GM12875 (cell line): ENCODE results near the gene LMF2.
"Not testable (repeated sequence)": the region's sequence is repeated elsewhere in the genome, so short reads cannot be mapped to it uniquely, and the experiment has no call there.

Experiments
- H3K4me3 ChIP-seq: one replicate; pipeline ENCODE4 v1.5.1; 2011; ENCODE audit warnings: low read depth, low read length, control low read depth
- TF ChIP-seq, protein P1 (sequence below): IDR thresholded peaks from 2 replicates; pipeline ENCODE4 v1.5.1; 2011; ENCODE audit warnings: low read depth, mild to moderate bottlenecking, control low read depth, inconsistent platforms, low read length, moderate library complexity, borderline replicate concordance; ENCODE audit not compliant: insufficient read depth

The LMF2 gene

DNA sequence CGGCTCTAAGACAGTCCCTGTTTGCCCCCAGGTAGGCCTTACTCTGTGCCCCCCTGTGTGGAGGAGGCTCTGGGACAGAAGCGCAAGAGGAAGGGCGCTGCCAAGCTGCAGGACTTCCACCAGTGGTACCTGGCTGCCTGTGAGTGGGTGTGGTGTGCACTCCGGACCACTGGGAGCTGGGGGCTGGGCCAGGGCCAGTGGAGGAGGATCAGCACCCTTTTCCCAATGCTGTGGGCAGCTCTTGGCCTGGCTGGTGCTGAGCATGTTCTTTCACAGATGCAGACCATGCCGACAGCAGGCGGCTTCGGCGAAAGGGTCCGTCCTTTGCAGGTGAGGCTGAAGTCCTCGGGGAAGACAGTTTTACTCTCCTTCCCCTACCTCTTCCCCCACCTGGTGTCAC, 14.2 kb upstream of the LMF2 start:
- H3K4me3 ChIP-seq = no peak overlapping the region
- TF ChIP-seq, protein P1, sequence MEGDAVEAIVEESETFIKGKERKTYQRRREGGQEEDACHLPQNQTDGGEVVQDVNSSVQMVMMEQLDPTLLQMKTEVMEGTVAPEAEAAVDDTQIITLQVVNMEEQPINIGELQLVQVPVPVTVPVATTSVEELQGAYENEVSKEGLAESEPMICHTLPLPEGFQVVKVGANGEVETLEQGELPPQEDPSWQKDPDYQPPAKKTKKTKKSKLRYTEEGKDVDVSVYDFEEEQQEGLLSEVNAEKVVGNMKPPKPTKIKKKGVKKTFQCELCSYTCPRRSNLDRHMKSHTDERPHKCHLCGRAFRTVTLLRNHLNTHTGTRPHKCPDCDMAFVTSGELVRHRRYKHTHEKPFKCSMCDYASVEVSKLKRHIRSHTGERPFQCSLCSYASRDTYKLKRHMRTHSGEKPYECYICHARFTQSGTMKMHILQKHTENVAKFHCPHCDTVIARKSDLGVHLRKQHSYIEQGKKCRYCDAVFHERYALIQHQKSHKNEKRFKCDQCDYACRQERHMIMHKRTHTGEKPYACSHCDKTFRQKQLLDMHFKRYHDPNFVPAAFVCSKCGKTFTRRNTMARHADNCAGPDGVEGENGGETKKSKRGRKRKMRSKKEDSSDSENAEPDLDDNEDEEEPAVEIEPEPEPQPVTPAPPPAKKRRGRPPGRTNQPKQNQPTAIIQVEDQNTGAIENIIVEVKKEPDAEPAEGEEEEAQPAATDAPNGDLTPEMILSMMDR = no peak

DNA sequence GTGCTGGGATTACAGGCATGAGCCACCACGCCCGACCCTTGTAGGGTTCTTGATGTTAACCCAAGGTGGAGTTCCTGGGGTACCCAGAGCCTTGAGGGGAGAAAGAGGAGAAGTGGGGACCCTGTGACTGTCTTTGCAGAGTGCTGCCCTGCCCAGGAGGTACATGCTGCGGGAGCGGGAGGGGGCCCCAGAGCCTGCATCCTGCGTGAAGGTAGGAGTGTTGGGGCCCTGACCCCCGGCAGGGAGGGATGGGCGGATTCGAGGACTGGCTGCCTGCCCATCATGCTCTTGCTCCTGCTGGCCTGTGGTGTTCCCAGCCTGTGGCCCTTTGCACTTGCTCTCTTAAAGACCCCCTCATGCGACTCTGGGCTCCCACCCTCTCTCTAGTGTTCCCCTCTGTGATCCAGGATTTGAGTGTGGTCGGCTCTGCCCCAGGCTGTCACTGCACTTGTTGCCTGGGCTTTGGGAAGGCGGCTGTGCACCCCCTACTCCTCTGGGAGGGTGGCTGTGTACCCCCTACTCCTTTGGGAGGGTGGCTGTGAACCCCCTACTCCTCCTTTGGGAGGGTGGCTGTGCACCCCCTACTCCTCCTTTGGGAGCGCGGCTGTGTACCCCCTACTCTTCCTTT, 13.4 kb upstream of the LMF2 start:
- no peak overlapping the region for H3K4me3 ChIP-seq
- TF ChIP-seq, protein P1 = no peak

DNA sequence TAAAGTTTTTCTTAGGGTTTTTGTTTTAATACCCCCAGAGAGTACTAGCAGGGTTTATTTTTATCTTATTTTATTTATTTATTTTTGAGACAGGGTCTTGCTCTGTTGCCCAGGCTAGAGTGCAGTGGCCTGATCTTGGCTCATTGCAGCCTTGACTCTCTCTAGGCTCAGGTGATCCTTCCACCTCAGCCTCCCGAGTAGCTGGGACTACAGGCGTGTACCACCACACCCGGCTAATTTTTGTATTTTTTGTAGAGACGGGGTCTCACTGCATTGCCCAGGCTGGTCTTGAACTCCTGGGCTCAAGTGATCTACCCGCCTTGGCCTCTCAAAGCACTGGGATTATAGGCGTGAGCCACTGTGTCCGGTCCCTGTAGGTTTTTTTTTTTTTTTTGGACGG, 12.7 kb upstream of the LMF2 start:
- not testable (repeated sequence) for H3K4me3 ChIP-seq

DNA sequence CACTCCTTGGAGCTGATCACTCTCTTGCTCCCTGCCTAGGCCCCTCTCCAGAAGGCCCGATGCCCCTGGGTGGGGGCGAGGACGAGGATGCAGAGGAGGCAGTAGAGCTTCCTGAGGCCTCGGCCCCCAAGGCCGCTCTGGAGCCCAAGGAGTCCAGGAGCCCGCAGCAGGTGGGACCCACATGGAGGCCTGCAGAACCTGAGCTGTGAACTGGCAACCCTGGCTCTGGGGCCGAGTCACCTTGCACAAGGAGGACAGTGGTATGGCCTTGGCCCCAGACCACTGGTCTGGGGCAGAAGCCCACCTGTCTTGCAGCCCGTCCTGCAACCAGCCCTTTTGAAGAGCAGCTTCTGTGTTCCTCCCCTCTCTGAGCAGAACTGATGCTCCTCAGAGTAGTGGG, 11.6 kb upstream of the LMF2 start:
- no peak overlapping the region for H3K4me3 ChIP-seq
- TF ChIP-seq, protein P1 = no peak

DNA sequence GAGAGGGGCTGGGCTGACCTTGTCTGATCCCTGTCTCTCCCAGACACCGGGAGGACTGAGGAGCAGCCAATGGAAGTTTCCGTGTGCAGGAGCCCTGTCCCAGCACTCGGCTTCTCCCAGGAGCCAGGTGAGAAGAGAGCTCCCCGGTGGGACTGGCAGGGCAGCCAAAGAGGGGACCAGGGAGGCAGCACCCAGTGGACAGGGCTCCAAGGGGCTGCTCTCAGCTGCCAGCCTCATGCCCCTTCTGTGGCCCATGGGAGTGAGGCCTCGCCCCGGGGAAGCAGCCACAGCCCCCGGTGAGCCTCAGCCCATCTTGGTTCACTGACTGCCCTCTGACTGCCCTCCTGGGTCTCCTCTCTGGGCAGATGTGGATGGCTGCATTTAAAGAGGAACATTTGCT, 11.1 kb upstream of the LMF2 start:
- no peak overlapping the region for H3K4me3 ChIP-seq
- TF ChIP-seq, protein P1 = no peak

DNA sequence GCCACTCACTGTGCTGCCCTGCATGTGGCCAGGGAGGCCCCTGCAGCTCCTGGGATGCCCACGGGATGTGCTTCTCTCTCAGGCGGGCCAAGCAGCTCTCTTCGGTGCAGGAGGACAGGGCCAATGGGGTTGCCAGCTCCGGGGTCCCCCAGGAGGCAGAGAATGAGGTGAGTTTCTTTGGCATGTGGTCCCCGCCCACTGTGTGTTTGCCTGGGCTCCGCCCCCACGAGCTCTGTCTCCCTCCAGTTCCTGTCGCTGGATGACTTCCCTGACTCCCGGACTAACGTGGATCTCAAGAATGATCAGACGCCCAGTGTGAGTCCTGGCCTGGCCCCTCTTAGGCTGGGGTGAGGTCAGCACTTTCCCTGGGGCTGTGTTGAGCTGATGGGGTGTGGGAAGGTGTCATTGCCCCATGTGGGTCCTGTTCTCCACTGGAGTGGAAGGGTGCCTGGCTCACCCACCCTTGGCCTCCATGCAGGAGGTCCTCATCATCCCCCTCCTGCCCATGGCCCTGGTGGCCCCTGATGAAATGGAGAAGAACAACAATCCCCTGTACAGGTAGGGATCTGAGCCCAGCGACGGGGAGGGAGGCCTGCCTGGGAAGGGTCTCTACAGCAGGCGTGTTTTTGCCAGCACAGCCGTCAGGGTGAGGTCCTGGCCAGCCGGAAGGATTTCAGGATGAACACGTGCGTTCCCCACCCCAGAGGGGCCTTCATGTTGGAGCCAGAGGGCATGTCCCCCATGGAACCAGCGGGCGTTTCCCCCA, 10.2 kb upstream of the LMF2 start:
- no peak overlapping the region for H3K4me3 ChIP-seq
- TF ChIP-seq, protein P1 = no peak

DNA sequence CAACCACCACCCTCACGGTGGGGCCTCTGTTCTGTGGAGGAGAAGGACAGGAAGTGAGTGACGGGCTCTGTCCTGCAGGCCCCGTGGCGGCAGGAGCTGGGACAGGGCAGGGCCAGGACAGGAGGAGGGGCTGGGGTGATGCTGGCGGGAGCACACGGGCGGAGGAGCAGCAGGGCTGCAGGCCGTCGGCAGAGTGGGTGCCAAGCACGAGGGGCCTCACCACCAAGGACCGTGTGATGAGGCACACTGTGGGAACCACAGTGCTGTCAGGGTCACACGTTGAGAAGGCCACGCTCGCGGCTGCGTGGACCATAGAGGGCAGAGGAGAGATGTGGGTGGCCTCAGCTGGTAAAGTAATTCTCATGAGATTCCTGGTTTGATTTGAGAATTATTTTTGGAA, 9.4 kb upstream of the LMF2 start:
- H3K4me3 ChIP-seq = no peak overlapping the region
- TF ChIP-seq, protein P1 = no peak

DNA sequence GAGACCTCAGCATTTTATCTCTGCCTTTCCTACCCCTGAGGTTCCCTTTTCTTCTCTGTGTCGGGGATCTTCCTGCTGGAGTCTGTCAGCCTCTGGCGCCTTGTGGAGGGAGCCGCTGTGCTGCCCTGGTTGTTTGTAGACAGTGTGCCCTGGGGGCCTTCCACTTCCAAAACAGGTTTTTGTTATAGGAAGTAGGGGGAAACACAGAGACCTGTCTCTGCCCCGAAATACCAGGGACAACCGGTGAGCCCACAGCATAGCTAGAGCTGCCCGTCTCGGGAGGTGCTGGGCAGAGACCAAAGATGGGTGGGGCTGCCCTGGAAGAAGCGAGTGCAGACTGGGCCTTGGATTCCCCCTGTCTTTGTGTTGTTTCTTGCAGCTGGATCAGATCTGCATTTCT, 8.6 kb upstream of the LMF2 start:
- TF ChIP-seq, protein P1 = no peak
- H3K4me3 ChIP-seq = no peak overlapping the region
